Neural cell (in vitro differentiated cells): ENCODE results near the gene ROCK2.
A peak's percentile ranks its signal among the peaks of the same experiment; 100 is the strongest.

ENCODE experiments used
- EZH2 ChIP-seq: fragments of 200-600, 300-800 bp; shearing (Covaris generic), sonication (generic); IDR thresholded peaks from 2 replicates; pipeline ENCODE4 v1.6.1; 2014; ENCODE audit warnings: antibody characterized with exemption, low read length, borderline replicate concordance, mild to moderate bottlenecking; ENCODE audit not compliant: insufficient read depth, poor library complexity, severe bottlenecking
- SMC3 ChIP-seq: fragments of 450-650 bp; conservative IDR thresholded peaks from 2 replicates; pipeline ENCODE4 v1.6.1; 2014; ENCODE audit warnings: antibody characterized with exemption, mild to moderate bottlenecking, moderate library complexity; ENCODE audit not compliant: poor library complexity
- TF ChIP-seq, protein P1 (sequence below): fragments of 450-650 bp; IDR thresholded peaks from 2 replicates; pipeline ENCODE4 v1.5.1; 2014; ENCODE audit warnings: antibody characterized with exemption, mild to moderate bottlenecking, moderate library complexity; ENCODE audit not compliant: poor library complexity, severe bottlenecking

DNA sequence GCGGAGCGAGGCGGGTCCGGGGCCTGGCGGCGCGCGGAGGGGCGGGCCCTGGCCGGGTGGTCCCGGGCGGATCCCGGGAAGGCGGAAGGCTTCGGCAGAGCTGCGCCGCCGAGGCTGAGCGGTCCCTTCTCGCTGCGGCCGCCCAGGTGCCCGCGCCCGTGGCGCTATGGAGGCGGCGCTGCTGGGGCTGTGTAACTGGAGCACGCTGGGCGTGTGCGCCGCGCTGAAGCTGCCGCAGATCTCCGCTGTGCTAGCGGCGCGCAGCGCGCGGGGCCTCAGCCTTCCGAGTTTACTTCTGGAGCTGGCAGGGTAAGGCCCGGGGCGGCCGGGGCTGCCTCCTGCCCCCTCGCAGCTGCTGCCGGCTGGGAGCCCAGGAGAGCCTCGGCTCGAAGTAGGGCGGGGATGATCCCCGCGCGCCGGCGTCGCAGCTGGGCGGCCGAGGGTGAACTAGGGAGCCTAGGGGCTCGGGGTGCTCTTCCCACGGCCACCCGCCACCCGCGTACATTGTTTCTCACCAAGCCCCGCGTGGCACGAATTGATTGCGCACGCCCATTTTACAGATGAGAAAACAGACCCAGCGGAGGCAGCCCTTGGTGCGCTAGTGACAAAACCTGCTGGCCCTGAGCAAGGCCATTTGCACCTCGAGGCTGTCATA, 188.9 kb downstream of the ROCK2 start, which contains the start of gene SLC66A3:
- TF ChIP-seq EZH2 (no peak), SMC3 (no peak)
- TF ChIP-seq, protein P1, sequence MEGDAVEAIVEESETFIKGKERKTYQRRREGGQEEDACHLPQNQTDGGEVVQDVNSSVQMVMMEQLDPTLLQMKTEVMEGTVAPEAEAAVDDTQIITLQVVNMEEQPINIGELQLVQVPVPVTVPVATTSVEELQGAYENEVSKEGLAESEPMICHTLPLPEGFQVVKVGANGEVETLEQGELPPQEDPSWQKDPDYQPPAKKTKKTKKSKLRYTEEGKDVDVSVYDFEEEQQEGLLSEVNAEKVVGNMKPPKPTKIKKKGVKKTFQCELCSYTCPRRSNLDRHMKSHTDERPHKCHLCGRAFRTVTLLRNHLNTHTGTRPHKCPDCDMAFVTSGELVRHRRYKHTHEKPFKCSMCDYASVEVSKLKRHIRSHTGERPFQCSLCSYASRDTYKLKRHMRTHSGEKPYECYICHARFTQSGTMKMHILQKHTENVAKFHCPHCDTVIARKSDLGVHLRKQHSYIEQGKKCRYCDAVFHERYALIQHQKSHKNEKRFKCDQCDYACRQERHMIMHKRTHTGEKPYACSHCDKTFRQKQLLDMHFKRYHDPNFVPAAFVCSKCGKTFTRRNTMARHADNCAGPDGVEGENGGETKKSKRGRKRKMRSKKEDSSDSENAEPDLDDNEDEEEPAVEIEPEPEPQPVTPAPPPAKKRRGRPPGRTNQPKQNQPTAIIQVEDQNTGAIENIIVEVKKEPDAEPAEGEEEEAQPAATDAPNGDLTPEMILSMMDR = peak; percentile 36
